ENCODE data around the gene ZNF333.
"Not testable (repeated sequence)": the region's sequence is repeated elsewhere in the genome, so short reads cannot be mapped to it uniquely, and the experiment has no call there.

The ZNF333 gene

DNA sequence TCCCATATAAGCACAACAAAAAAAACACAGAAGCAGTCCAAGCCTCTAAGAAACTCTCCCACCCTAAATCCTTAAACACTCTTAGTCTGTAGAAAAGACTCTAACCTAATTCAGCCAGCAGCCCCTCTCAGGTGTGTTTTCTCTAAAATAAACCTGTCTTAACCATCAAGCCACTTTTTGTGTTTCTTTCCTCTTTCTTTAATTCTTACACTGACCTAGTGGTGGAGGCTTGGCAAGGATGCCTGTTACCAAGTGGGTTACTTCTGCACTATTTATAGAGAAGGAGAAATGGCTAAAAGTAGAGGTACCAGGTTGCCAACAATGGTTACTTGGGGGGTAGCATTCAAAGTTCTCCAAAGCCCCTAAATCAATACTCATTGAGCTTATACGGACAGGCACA is 43.7 kb downstream of the ZNF333 start:
- H3K9ac ChIP-seq (ENCODE audit: low read length in 2 of 2): no peak overlapping the region
- H3K4me1 ChIP-seq (ENCODE audit: control insufficient read depth, insufficient read depth, low read length): no peaks in the 10 kb centered on the region
- no peaks in the 10 kb centered on the region for H3K36me3 ChIP-seq (ENCODE audit: control insufficient read depth in 2 of 2, insufficient read depth in 2 of 2, low read length in 2 of 2)
- H3K27ac ChIP-seq (ENCODE audit: low read length): no peak overlapping the region
- H3K27me3 ChIP-seq (ENCODE audit: control insufficient read depth in 1 of 2, insufficient read depth in 2 of 2, low read length in 2 of 2): no peaks in the 10 kb centered on the region
- H3K4me3 ChIP-seq (ENCODE audit: low read length in 2 of 2): no peak overlapping the region
- H3K9me3 ChIP-seq (ENCODE audit: control insufficient read depth in 2 of 2, low read length in 2 of 2): peaks cover 6 to 12% of the 10 kb centered on the region in 2 donors

DNA sequence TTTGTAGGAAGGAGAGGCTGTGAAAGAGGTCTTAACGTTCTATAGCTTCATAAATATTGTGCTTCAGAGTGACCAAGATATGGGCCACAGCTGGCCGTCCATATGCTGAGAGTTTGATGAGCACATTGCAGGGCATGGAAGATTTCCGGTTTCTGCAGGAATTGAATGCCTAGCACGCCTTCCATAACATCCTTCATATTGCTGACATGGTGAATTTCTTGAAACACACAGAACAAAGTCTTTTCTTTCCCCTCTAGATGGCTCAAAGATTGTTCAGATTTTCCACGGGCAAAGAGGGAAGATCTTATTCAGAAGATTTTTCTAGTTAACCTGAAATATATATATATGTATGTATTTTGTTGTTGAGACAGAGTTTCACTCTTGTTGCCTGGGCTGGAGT is 46.1 kb downstream of the ZNF333 start:
- Histone ChIP-seq H3K9me3 (ENCODE audit: control insufficient read depth in 2 of 2, low read length in 2 of 2) (peaks cover 0 to under 1% of the 10 kb centered on the region in 2 donors), H3K36me3 (ENCODE audit: control insufficient read depth in 2 of 2, insufficient read depth in 2 of 2, low read length in 2 of 2) (no peaks in the 10 kb centered on the region), H3K4me3 (ENCODE audit: low read length in 2 of 2) (no peak overlapping the region), H3K4me1 (ENCODE audit: control insufficient read depth, insufficient read depth, low read length) (no peaks in the 10 kb centered on the region), H3K9ac (ENCODE audit: low read length in 2 of 2) (no peak overlapping the region), H3K27me3 (ENCODE audit: control insufficient read depth in 1 of 2, insufficient read depth in 2 of 2, low read length in 2 of 2) (no peaks in the 10 kb centered on the region), H3K27ac (ENCODE audit: low read length) (no peak overlapping the region)

DNA sequence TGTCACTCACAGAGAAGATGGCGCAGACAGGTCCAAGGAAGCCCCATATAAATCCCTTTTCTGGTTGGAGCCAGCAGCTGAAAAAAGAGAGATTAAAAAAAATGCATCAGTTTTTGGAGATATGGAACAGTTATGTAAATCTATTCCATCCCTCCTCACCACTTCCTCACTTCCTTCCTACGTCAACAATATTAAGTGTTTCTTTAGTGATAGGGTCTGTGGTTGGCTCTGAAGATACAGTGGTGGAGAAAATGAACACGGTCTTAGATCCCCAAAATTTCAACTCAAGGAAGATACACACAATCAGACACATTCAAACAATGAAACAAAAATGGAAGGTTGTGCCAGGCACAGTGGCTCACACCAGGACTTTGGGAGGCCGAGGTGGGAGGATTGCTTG is 57.0 kb downstream of the ZNF333 start:
- H3K36me3 ChIP-seq (ENCODE audit: control insufficient read depth in 2 of 2, insufficient read depth in 2 of 2, low read length in 2 of 2): no peaks in the 10 kb centered on the region
- H3K4me3 ChIP-seq (ENCODE audit: low read length in 2 of 2): no peak overlapping the region
- no peaks in the 10 kb centered on the region for H3K4me1 ChIP-seq (ENCODE audit: control insufficient read depth, insufficient read depth, low read length)
- no peak overlapping the region for H3K27ac ChIP-seq (ENCODE audit: low read length)
- H3K9me3 ChIP-seq (ENCODE audit: control insufficient read depth in 2 of 2, low read length in 2 of 2): peaks cover 0 to under 1% of the 10 kb centered on the region in 2 donors
- no peaks in the 10 kb centered on the region for H3K27me3 ChIP-seq (ENCODE audit: control insufficient read depth in 1 of 2, insufficient read depth in 2 of 2, low read length in 2 of 2)
- no peak overlapping the region for H3K9ac ChIP-seq (ENCODE audit: low read length in 2 of 2)

DNA sequence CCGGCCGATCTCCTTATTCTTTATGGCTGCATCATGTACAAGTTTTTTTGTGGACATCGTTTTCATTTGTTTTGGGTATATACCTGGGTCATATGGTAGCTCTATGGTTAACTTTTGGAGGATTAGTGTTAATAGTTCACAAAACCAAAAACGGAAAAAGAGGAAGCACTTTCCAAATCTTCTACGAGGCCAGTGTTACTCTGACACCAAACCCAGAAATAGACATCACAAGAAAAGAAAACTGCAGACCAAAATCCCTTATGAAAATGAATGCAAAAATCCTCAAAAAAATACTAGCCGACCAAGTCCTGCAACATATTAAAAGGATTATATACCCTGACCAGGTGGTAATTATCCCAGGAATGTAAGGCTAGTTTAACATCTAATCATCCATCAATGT is 58.8 kb downstream of the ZNF333 start:
- Histone ChIP-seq H3K36me3 (ENCODE audit: control insufficient read depth in 2 of 2, insufficient read depth in 2 of 2, low read length in 2 of 2) (no peaks in the 10 kb centered on the region), H3K4me3 (ENCODE audit: low read length in 2 of 2) (no peak overlapping the region), H3K9me3 (ENCODE audit: control insufficient read depth in 2 of 2, low read length in 2 of 2) (no peaks in the 10 kb centered on the region), H3K27me3 (ENCODE audit: control insufficient read depth in 1 of 2, insufficient read depth in 2 of 2, low read length in 2 of 2) (no peaks in the 10 kb centered on the region), H3K27ac (ENCODE audit: low read length) (no peak overlapping the region), H3K4me1 (ENCODE audit: control insufficient read depth, insufficient read depth, low read length) (no peaks in the 10 kb centered on the region), H3K9ac (ENCODE audit: low read length in 2 of 2) (no peak overlapping the region)

DNA sequence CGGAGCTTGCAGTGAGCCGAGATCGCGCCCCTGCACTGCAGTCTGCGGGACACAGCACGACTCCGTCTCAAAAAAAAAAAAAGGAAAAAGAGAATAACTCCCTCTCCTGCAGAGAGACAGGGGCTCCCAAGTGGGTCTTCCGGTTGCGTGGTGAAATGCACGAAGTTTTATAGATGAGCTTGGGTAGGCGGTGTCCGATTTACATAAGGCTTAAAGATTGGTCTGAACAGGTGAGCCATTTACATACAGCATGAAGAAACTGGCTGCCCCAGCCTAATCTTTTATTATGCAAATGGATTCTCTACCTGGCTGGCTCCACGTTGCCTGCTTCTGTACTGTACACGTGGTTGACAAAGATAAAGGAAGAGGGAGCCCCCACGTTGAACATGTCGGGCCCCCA is 69.0 kb downstream of the ZNF333 start:
- H3K27ac ChIP-seq (ENCODE audit: low read length): no peak overlapping the region
- H3K36me3 ChIP-seq (ENCODE audit: control insufficient read depth in 2 of 2, insufficient read depth in 2 of 2, low read length in 2 of 2): no peaks in the 10 kb centered on the region
- H3K9ac ChIP-seq (ENCODE audit: low read length in 2 of 2): no peak overlapping the region
- H3K9me3 ChIP-seq (ENCODE audit: control insufficient read depth in 2 of 2, low read length in 2 of 2): no peaks in the 10 kb centered on the region
- no peaks in the 10 kb centered on the region for H3K4me1 ChIP-seq (ENCODE audit: control insufficient read depth, insufficient read depth, low read length)
- no peaks in the 10 kb centered on the region for H3K27me3 ChIP-seq (ENCODE audit: control insufficient read depth in 1 of 2, insufficient read depth in 2 of 2, low read length in 2 of 2)
- H3K4me3 ChIP-seq (ENCODE audit: low read length in 2 of 2): no peak overlapping the region

DNA sequence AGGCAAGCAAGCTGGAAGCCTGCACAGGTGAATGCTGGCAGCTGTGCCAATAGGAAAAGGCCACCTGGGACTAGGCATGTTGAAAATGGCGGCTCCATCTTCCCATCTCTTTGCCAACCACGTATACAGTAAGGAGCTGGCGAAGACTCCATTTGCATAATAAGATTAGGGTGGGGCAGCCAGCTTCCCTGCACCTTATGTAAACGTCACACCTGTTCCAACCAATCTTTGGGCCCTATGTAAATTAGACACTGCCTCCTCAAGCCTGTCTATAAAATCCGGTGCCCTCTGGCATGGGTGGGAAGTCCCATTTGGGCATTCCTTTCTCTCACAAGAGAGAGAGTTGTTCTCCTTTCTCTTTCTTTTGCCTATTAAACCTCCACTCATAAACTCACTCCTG is 71.8 kb downstream of the ZNF333 start:
- Histone ChIP-seq H3K27ac (ENCODE audit: low read length) (no peak overlapping the region), H3K9me3 (ENCODE audit: control insufficient read depth in 2 of 2, low read length in 2 of 2) (no peaks in the 10 kb centered on the region), H3K27me3 (ENCODE audit: control insufficient read depth in 1 of 2, insufficient read depth in 2 of 2, low read length in 2 of 2) (no peaks in the 10 kb centered on the region), H3K4me1 (ENCODE audit: control insufficient read depth, insufficient read depth, low read length) (no peaks in the 10 kb centered on the region), H3K4me3 (ENCODE audit: low read length in 2 of 2) (no peak overlapping the region), H3K9ac (ENCODE audit: low read length in 2 of 2) (no peak overlapping the region), H3K36me3 (ENCODE audit: control insufficient read depth in 2 of 2, insufficient read depth in 2 of 2, low read length in 2 of 2) (no peaks in the 10 kb centered on the region)

DNA sequence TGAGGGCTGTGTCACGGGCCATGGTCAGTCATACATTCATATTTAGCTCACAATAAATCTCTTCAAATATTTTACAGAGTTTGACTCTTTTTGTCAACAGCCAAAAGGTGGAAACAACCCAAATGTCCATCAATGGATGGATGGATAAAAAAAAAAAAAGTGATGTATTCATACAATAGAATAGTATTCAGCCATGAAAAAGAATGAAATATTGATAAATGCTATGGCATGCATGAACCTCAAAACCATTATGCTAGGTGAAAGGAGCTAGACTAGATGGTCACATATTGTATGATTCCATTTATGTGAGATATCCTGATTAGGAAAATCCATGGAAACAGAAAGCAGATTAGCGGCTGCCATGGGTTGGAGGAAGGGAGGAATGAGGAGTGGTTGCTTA is 72.3 kb downstream of the ZNF333 start:
- Histone ChIP-seq H3K9me3 (ENCODE audit: control insufficient read depth in 2 of 2, low read length in 2 of 2) (no peaks in the 10 kb centered on the region), H3K9ac (ENCODE audit: low read length in 2 of 2) (no peak overlapping the region), H3K4me1 (ENCODE audit: control insufficient read depth, insufficient read depth, low read length) (no peaks in the 10 kb centered on the region), H3K36me3 (ENCODE audit: control insufficient read depth in 2 of 2, insufficient read depth in 2 of 2, low read length in 2 of 2) (no peaks in the 10 kb centered on the region), H3K27ac (ENCODE audit: low read length) (no peak overlapping the region), H3K27me3 (ENCODE audit: control insufficient read depth in 1 of 2, insufficient read depth in 2 of 2, low read length in 2 of 2) (no peaks in the 10 kb centered on the region), H3K4me3 (ENCODE audit: low read length in 2 of 2) (no peak overlapping the region)

DNA sequence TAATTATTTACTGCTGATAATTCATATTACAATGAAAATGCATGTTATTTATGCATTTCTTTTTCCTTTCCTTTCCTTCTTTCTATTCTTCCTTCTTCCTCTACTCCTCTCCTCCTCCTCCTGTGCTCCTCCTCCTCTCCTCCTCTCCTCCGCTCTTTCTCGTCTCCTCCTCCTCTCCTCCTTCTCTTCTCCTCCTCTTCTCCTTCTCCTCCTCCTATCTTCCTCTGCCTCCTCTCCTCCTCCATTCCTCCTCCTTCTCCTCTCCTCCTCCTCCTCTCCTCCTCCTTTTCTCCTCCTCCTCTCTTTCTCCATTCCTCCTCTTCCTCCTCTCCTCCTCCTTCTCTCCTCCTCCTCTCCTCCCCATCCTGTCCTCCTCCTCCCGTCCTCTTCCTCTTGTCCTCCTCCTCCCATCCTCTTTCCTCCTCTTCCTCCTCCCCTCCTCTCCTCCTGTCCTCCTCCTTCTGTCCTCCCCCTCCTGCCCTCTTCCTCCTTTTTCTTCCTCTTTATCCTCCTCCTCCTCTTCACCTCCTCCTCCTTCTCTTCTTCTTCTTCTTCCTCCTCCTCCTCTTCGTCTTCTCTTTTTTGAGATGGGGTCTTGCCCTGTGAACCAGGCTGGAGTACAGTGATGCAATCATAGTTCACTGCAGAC is 73.8 kb downstream of the ZNF333 start:
- Histone ChIP-seq H3K4me3 (ENCODE audit: low read length in 2 of 2) (no peak overlapping the region), H3K9me3 (ENCODE audit: control insufficient read depth in 2 of 2, low read length in 2 of 2) (no peaks in the 10 kb centered on the region), H3K36me3 (ENCODE audit: control insufficient read depth in 2 of 2, insufficient read depth in 2 of 2, low read length in 2 of 2) (no peaks in the 10 kb centered on the region), H3K4me1 (ENCODE audit: control insufficient read depth, insufficient read depth, low read length) (peaks cover 2% of the 10 kb centered on the region), H3K27me3 (ENCODE audit: control insufficient read depth in 1 of 2, insufficient read depth in 2 of 2, low read length in 2 of 2) (peaks cover 0 to 2% of the 10 kb centered on the region in 2 donors), H3K9ac (ENCODE audit: low read length in 2 of 2) (no peak overlapping the region), H3K27ac (ENCODE audit: low read length) (no peak overlapping the region)

DNA sequence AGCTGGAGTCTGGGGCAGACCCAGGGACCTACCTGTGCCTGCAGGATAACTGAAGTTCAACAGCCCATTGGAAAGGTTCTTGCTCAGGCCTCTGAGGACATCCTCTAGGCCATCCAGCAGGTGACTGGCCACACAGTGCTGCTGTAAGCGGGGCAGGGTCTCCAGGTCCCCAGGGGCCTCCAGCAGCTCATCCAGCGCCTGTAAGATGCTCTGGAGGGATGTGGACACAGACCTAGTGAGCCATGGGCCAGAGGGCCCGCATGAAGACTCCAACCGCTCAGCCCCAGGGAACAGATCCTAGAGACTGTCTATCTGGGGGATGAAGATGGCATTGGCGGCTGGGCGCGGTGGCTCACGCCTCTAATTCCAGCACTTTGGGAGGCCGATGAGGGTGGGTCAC is 74.6 kb downstream of the ZNF333 start:
- Histone ChIP-seq H3K27ac (ENCODE audit: low read length) (no peak overlapping the region), H3K4me3 (ENCODE audit: low read length in 2 of 2) (no peak overlapping the region), H3K36me3 (ENCODE audit: control insufficient read depth in 2 of 2, insufficient read depth in 2 of 2, low read length in 2 of 2) (no peaks in the 10 kb centered on the region), H3K9me3 (ENCODE audit: control insufficient read depth in 2 of 2, low read length in 2 of 2) (no peaks in the 10 kb centered on the region), H3K4me1 (ENCODE audit: control insufficient read depth, insufficient read depth, low read length) (peaks cover 2% of the 10 kb centered on the region), H3K27me3 (ENCODE audit: control insufficient read depth in 1 of 2, insufficient read depth in 2 of 2, low read length in 2 of 2) (peaks cover 0 to 2% of the 10 kb centered on the region in 2 donors), H3K9ac (ENCODE audit: low read length in 2 of 2) (no peak overlapping the region)

DNA sequence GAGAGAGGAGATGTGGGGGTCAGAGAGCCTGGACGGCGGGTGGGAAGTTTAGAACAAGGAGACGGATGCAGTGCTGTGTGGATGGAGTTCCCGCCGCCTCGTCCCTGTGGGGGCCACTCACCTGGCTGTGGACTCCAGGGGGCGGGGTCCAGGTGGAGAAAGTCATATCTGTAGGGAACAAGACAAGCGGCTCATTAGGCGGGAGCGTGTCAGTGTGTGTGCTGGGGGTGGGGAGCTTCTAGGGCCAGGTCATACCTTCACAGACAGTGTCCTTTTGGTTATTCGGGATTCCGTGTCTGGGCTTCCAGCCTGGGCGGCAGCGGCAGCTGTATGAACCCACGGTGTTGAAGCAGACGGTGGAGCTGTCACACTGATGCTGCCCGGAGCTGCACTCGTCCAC is 75.6 kb downstream of the ZNF333 start:
- H3K9me3 ChIP-seq (ENCODE audit: control insufficient read depth in 2 of 2, low read length in 2 of 2); H3K36me3 ChIP-seq (ENCODE audit: control insufficient read depth in 2 of 2, insufficient read depth in 2 of 2, low read length in 2 of 2); H3K4me1 ChIP-seq (ENCODE audit: control insufficient read depth, insufficient read depth, low read length): not testable (repeated sequence)

DNA sequence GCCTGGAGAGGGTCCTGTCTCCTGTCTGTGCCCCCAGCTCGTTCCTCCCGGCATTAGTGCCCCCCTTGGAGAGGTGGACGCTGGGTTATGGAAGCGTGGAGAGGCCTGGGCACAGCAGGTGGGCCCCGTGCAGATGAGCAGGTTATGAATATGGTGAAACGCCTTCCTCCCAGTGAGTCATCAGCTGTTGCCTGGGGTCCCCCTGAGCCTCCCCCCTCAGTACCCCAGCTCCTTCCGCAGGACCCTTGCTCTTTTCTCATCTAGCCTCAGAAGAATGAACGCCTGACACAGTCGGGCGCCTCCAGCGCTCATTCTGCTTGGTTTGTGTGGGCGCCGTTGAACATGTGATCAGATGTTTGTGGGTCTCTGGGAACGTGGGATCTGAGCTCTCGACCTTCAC is 76.0 kb downstream of the ZNF333 start:
- not testable (repeated sequence) for H3K4me1 ChIP-seq (ENCODE audit: control insufficient read depth, insufficient read depth, low read length); H3K36me3 ChIP-seq (ENCODE audit: control insufficient read depth in 2 of 2, insufficient read depth in 2 of 2, low read length in 2 of 2); H3K9me3 ChIP-seq (ENCODE audit: control insufficient read depth in 2 of 2, low read length in 2 of 2); H3K27me3 ChIP-seq (ENCODE audit: control insufficient read depth in 1 of 2, insufficient read depth in 2 of 2, low read length in 2 of 2); H3K9ac ChIP-seq (ENCODE audit: low read length in 2 of 2); H3K4me3 ChIP-seq (ENCODE audit: low read length in 2 of 2); H3K27ac ChIP-seq (ENCODE audit: low read length)

More for the DNA sequence above, 75.6 kb downstream of the ZNF333 start:
- not testable (repeated sequence) for H3K27ac ChIP-seq (ENCODE audit: low read length); H3K4me3 ChIP-seq (ENCODE audit: low read length in 2 of 2); H3K27me3 ChIP-seq (ENCODE audit: control insufficient read depth in 1 of 2, insufficient read depth in 2 of 2, low read length in 2 of 2); H3K9ac ChIP-seq (ENCODE audit: low read length in 2 of 2)
